HG03354 (cell line): ENCODE results near the gene DNASE1L2.

ENCODE experiments used
- ATAC-seq: cut with Tn5 transposase; IDR thresholded peaks from one replicate; pipeline ENCODE4 v1.9.1; 2021; ENCODE audit warnings: mild to moderate bottlenecking; ENCODE audit not compliant: unreplicated experiment, poor library complexity, severe bottlenecking

Gene DNASE1L2

GRCh38 chr16:2223221-2223941, 12.9 kb upstream of the DNASE1L2 start, which contains the start of gene E4F1:
Gene E4F1, plus strand, starts transcription at chr16:2223591. Its CDS starts 23 bp downstream, at chr16:2223614.
- ATAC-seq: peak; percentile 88

GRCh38 chr16:2223942-2224486, 12.2 kb upstream of the DNASE1L2 start:
- ATAC-seq: peak; percentile 17

GRCh38 chr16:2226245-2226793, 9.9 kb upstream of the DNASE1L2 start:
- ATAC-seq: no peak

GRCh38 chr16:2226918-2227317, 9.3 kb upstream of the DNASE1L2 start:
- no peak for ATAC-seq

- no peak for ATAC-seq
Measured at GRCh38 chr16:2228161-2228824, 8.0 kb upstream of the DNASE1L2 start.

GRCh38 chr16:2229091-2229490, 7.2 kb upstream of the DNASE1L2 start:
- ATAC-seq: no peak

GRCh38 chr16:2229632-2230250, 6.5 kb upstream of the DNASE1L2 start:
- ATAC-seq: no peak

- no peak for ATAC-seq
Measured at GRCh38 chr16:2230376-2230775, 5.9 kb upstream of the DNASE1L2 start.

- no peak for ATAC-seq
Measured at GRCh38 chr16:2231016-2231931, 5.0 kb upstream of the DNASE1L2 start.

GRCh38 chr16:2232094-2232990, 3.9 kb upstream of the DNASE1L2 start:
- no peak for ATAC-seq

GRCh38 chr16:2233046-2233775, 3.0 kb upstream of the DNASE1L2 start:
- no peak for ATAC-seq

GRCh38 chr16:2233872-2234812, 2.1 kb upstream of the DNASE1L2 start:
- no peak for ATAC-seq

GRCh38 chr16:2234813-2235170, 1.5 kb upstream of the DNASE1L2 start:
- ATAC-seq: no peak

GRCh38 chr16:2235234-2235651, 1.0 kb upstream of the DNASE1L2 start:
- no peak for ATAC-seq

GRCh38 chr16:2235695-2236336, 428 bp upstream of the DNASE1L2 start:
- no peak for ATAC-seq

- ATAC-seq: no peak
Measured at GRCh38 chr16:2237102-2237482, 848 bp downstream of the DNASE1L2 start.
